EL (cell line): ENCODE measurements around the gene OR10V1.

ENCODE experiments used
- DNase-seq: peaks from one replicate; pipeline ENCODE4 v3.0.0-alpha.2; 2016

The OR10V1 gene, protein sequence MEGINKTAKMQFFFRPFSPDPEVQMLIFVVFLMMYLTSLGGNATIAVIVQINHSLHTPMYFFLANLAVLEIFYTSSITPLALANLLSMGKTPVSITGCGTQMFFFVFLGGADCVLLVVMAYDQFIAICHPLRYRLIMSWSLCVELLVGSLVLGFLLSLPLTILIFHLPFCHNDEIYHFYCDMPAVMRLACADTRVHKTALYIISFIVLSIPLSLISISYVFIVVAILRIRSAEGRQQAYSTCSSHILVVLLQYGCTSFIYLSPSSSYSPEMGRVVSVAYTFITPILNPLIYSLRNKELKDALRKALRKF

DNA sequence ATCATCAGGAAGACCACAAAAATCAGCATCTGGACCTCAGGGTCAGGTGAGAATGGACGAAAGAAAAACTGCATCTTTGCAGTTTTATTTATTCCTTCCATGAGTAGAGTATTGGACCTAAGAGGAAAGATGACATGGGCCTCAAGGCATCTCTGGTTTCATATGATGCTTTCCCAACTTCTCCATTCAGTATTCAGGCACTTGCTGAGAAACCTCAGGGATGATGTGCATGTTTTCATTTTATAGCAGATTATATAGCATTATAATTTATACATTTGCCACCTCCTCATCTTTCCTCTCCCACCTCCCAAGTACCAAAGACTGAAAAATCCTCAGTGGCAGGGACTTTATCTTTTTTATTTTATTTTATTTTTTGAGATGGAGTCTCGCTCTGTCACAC is at the start of gene OR10V1:
OR10V1 (minus strand) TSS at position 101 of the 400 bp plus-strand sequence; CDS start at position 101, 0 bp downstream.
- DNase-seq, result no peak

DNA sequence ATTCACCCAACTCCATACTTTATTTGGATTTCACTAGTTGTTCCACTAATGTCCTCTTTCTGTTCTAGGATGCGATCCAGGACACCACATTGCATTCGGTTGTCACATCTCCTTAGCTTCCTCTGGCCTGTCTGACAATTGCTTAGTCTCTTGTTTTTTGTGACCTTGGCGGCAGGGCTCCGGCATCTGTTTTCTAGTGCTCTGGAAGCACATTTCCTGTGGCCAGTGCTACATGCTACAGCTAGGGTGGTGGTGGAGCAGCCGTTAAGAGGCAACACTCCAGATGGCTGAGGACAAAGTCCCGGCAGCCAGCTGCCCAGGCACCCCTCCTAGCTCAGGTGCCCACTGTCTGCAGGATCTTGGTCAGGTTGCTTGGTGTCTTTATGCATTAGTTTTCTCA is 48.3 kb upstream of the OR10V1 start:
- no peak for DNase-seq

DNA sequence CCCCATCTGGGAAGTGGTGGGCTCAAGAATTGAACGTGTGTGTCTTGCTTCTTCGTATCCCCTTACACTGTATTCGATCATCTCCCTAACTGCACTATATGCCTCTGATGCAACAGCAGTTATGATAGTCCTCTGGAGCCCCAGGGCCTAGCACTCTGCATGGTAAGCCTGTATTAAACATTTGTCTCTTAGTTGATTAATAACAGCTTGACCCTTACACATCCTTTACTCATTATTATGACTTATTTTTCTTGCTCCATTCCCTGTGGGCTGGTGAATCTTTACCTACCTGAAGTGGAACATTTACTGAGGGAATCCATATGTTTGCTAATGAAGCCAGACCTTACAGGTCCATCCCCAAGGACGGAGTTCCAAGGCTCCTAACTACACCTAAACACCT is 47.1 kb upstream of the OR10V1 start:
- no peak for DNase-seq

DNA sequence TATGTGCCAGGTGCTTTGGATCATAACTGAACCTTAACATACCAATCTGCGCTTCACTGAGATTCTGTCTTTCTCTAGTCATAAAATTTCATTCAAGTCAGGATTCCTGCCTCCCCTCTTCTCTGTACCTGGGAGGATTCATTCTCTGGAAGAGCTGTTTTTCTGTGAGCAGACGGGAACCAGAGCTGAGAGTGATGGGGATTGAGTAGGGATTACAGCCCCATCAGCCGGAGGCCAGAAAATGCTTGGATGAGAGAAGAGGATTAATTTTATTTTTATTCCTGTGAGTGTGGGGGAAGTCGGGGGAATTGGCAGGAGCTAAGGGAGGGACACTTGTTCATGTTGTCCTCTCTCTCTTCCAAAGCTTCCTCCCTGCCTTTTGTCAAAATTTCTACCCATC is 46.3 kb upstream of the OR10V1 start:
- DNase-seq, result no peak

DNA sequence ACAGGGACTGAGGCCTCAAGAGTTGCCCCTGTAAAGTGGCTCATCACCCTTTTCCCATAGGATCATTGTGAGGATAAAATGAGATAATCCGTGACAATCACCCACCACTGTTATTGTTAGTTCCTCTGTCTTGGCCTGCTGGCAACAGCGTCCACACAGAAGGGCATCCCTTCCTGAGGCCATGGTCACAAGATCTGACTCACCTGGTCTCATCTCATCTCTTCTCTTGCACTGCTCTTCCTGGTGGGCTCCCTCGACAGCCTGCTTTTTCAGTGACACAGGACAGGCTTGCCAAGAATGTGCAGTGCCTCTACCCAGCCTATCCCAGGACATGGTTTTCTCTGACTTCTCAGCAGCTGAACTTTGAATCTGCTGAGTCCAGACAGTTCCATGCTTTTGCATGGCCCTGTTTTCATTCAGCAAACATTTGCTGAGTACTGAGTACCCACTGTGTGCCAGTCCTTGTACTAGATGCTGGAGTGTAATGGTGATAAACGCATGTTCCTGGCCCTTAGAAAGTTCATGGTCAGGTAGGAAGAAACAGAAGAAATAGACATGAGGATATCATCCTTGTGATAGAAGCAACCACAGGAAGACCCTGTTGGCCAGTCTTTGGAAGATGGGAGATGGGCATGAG is 44.9 kb upstream of the OR10V1 start:
- DNase-seq, result no peak

DNA sequence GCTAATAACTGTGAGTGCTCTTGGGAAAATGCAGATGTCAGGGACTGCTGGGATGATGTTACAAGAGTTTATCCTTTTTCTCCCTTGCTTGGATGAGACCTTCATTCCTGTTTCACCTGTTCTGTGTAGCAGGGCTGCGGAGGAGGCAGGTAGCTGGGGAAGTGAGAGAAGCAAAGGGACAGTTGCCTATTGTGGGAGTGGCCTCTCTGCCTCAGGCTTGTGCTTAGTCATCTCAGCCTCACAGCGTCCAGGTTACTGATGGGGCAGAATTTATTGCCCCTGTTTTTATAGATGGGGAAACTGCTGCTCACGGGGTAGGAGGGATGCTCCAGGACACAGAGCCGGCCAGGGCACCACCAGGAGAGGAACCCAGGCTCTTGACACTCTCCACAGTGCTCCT is 43.2 kb upstream of the OR10V1 start:
- DNase-seq, result peak; percentile 51

DNA sequence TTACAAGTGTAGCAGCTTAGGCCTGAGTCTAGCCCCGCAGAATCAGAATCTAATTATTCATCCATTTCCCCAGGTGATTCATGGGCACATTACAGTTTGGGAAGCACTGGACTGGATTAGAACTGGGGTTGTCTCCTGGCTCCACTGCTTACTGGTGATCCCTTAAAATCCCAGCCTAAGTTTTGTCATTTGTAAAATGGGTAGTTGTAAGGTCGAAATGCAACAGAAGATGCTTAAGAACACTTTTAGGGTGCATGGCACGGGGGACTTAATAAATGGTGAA is 42.9 kb upstream of the OR10V1 start:
- DNase-seq, result peak; percentile 37

DNA sequence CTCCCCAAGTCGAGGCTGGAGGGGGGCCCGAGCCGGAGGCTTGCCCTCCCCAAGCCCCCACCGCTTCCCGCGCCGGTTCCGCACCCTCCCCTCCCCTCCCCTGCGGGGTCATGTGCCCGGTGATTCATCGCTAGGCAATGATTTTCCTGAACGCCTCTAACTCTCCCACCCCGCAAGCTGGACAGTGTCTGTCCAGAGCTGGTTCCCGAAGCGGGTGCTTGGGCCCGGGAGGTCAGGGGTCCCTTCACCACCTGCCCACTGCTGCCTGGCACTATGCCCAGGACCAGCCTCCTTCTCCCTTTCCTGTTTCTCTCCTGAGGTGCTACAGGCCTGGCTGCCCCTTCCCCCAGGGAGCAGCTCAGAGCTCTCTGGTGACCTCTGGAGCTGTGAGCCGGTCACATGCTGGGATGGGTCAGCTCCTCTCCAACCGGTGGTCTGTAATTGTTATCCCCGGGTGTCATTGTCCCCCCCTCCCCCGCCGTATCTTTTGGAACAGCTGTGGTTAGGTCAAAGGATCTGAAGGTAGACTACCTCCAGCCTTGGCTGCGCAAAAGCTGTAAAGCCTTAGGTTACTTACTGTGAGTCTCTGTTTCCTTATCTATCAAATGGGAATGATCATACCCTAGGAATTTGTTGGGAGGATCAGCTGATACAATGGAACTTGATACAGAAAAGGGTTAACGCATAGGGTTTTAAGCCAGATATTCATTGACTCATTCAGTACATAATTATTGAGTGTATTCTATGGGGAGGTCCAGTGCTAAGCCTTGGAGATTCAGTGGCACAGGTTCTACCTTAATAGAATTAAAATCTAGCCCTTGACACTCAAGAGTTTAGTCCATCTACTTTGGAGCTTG is 42.3 kb upstream of the OR10V1 start:
- peak; percentile 87 for DNase-seq

DNA sequence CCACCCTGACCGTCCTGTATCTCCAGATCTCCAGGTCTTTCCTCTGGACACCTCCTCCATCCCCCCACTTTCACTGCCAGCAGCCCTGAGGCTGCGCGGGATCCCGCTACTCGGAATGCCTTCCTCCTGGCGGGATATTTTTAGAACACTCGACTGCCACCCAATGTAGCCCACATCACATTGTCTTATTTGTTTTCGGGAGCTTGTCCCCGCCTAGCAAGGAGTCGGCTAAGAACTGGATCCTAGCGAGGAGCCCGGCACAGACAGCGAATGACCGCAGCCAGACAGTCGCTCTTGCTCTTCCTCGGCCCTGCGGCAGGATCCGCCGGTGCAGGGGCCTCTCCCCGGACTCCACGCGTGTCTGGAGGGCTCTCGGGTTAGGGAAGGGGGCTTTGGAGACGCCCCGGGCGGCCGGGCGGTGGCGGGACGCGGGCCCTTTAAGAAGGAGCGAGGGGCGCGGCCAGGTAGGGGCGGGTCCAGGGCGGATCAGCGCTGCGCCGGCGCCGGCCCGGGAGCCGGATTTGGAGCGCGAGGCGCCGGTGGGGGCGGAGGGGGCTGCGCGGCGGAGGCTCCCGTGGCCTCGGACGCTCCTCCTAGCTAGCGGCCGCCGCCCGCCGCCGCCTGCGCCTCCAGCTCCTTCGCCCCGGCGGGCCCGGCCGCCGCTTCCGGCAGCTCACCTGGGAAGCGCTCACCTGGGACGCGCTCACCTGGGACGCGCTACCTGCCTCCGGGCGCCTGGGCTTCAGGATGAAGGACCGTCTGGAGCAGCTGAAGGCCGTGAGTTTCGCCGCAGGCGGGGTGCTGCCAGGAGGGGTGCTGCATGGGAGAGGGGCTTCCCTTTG is 41.4 kb upstream of the OR10V1 start, which contains the start of gene STX3:
STX3 (plus strand) TSS at position 518 of the 842 bp plus-strand sequence; CDS start at position 748, 230 bp downstream.
- DNase-seq, result peak; percentile 78

DNA sequence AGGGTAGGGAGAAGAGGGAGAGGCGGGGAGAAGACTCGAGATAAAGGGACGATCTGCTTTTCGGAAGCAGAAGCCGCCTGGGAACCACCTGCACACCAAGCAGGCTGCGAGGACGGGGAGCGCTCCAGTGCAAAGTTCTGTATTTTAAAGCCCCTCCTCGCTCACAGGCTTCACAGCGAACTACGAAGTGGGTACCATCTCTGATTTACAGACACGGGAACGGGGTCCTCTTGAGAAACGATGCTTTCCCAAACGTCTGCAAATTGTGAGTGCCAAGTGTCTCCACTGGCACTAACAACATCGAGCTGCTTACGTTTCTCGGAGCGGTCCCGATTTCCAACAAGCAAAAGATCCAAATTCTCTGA is 40.8 kb upstream of the OR10V1 start:
- DNase-seq, result peak; percentile 36

DNA sequence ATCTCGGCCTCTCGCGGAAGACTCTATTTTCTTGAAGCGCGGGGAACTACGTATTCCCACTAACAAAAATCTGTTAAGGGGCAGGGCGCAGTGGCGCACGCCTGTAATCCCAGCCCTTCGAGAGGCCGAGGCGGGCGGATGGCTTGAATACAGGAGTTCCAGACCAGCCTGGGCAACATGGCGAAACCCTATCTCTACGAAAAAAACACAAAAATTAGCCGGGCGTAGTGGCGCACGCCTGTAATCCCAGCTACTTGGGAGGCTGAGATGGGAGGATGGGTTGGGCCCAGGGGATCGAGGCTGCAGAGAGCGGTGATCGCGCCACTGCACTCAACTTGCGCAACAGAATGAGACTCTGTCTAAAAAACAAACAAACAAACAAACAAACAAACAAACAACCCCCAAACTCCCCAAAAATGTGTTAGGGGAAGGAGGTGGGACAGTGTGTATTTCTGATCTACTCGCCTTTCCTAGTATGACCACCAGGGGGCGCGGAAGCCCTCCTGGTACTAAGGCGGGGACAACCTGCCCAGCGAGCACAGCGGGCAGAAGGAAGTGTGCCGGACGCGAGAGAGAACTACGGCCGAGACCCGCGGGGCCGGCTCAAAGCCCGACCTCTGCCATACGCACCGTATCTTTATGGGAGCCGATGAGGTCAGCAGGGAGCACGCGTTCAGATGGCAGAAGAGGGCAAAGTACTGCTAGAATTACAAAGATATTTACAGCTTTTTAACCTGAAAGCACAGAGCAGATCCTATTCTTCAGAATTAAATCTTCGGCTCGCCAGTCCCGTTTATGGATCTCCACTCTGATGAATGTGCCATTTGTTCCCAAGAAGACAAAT is 40.2 kb upstream of the OR10V1 start:
- peak; percentile 79 for DNase-seq

DNA sequence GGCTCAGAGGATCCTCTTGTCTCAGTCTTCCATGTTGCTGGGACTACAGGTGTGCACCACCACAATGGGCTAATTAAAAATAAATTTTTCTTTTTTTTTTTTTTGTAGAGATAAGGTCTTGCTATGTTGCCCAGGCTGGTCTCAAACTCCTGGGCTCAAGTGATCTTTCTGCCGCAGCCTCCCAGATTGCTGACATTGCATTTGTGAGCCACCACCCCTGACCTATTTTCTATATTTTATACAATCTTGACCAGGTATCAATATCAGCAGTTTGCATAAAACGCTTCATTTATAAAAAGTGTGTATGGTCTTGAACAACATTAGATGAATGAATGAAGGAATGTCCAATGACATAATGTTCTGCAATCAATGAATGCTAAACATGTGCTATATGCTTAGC is 32.5 kb upstream of the OR10V1 start:
- DNase-seq, result no peak

DNA sequence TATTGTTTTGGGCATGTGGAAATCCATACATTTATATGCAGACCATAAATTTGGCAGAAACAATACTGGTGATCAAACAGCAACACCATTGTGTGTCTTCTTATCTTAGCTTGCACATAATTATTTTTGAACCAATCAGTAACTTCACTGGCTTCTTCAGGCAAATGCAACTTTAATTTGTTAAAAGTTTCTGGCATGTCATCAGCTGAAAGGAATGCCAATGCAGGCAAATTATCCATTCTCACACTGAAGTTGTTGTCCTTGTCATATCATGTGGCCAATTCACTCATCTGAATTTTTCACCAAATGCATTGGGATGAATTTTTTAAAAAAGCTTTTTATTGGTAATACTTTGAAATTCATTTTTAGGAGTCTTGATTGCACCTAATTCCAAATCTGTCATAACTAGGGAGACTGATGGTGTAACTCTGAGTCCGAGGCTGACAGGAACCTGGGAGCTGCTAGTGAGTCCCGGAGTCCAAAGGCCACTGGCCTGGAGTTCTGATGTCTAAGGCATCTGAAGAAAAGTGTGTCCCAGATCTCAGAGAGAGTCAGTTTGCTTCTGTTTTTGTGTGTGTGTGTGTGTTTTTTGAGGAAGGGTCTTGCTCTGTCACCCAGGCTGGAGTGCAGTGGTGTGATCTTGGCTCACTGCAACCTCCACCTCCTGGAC is 17.4 kb upstream of the OR10V1 start:
- no peak for DNase-seq

DNA sequence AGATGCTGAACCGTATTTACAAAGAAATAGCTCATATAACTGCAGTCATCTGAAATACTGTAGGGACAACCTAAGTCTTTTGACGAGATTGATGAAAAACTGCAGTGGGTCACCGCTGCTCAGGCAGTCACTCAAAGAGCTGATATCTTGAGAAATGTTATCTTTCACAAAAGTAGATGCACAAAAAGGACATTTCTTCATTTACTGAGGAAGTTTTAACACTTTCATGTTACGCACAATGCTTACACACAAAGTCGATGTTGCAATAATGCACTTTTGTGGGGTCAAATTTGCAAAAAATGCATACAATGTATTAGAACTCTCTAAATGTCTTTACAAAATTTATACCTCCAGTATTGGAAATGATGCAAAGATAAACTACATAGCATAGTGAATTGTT is 16.2 kb upstream of the OR10V1 start:
- no peak for DNase-seq

DNA sequence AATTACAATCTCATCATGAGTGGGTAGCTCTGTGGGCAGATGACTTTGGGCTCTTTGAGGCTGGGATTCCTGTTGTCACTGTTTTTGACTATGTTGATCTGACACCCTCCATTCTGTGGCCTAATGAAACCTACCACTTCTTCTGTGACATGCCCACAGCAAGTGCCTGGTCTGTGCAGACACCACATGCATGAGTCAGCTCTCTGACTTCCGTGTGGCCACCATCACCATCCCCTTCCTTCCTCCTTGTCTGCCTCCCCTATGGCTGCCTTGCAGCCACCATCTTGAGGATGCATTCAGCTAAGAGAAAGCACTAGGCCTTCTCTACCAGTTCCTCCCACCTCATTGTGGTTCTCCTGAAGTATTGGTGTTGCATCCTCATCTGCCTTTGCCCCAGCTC is 15.3 kb upstream of the OR10V1 start:
- DNase-seq, result peak; percentile 18

DNA sequence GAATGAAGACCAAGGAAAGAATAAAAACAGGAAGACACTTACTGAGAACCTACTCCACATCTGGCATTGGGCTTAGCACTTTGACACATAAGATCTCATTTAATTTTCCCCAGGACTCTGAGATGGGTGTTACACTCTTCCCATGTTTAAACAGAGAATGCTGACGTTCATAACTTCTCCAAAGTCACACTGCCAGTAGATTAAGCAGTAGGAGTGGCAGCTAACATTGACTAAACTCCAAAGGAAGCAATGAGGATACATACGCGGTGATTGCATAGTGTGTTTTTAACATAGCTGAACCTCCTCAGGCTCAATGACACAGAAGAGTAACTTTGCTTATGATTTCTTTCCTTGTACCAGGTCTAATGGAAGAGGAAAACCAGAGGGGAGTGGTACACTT is 14.5 kb upstream of the OR10V1 start:
- DNase-seq, result no peak

DNA sequence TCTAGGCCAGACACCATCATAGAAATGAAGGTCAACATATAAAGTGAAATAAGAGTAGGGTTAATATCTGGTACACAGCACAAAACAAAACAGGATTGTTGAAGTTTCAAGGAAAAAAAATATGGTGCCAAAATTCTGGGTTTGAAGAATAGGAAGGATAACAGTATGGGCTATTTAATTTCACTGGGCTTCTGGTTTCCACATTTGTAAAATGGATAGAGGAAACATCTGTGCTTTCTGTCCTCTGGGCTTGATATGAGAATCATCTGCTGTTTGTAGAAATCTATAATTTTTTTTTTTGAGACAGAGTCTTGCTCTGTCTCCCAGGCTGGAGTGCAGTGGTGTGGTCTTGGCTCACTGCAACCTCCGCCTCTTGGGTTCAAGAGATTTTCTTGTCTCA is 13.8 kb upstream of the OR10V1 start:
- no peak for DNase-seq

DNA sequence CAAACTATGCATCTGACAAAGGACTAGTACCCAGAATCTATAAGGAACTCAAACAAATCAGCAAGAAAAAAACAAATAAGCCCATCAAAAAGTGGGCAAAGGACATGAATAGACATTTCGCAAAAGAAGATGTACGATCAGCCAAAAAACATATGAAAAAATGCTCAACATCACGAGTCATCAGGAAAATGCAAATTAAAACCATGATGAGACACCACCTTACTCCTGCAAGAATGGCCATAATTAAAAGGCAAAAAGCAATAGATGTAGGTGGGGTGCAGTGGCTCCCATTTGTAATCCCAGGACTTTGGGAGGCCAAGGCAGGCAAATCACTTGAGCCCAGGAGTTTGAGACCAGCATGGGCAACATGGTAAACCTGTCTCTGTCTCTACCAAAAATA is 10.4 kb upstream of the OR10V1 start:
- DNase-seq, result no peak

DNA sequence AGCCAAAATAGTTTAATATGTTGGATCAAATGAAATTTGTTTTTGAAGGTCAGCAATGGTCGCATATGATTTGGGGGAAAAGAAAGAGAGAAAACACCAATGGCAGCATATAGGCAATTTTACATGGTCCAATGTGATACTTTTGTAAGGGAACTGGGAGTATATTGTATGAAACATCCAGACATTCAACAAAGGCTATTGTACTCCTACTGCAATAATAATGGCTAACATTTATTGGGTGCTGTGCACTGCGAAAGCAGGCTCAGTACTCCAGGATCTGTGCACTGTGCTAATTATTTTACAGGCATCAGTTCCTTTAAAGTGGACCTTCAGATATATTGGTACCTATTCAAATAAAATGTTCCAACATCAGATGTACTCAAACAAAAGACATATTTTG is 5.9 kb upstream of the OR10V1 start:
- no peak for DNase-seq

DNA sequence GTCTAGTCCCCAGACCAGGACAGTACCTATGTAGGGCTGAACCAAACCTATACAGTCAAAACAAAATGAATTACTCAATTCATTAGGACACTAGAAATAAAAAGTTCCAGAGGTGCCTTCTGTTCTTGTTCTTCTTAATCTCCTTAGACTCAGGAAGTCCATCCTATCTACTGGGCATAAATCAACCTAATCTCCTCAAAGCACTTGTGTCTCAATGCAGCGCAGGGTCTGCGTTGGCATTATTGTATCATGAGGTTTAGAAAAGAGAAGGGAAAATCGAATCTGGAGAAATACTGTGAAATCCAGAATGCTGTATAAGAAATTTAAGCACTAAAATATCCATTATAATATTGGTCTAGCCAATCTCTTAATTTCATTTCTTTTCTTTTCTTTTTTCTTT is 2.4 kb upstream of the OR10V1 start:
- no peak for DNase-seq

DNA sequence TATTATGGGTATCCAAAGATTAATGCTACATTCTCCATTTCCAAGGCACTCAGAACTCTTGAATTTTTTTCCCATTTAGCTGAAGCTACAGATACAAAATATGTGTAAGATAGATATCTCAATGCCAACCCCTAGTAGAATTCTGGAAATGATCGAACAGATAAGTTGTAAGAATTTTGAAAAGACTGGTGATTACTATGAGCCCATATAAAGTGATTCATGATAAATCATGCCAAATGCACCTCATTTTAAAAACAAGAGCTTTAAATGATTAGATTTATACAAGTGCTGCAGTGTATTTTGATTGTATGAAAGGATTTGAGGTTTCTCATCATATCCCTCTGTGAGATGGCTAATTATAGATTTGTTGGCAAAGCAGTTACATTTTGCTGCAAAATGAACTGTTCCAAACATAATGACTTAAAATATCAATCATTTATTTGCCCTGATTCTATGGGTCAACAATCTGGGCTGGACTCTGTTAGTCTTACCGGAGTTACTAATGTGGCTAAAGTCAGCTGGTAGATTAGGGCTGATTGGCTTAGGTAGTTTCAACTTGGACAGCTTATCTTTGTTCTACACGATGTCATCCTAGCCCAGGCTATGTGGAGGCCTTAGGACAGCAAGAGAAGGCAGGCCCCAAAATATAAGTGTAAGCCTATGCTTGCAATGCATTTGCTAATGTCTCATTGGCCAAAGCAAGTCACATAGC is 3.4 kb downstream of the OR10V1 start:
- DNase-seq, result no peak
